OCI-LY3 (cell line): ENCODE measurements around the gene RNF112.

ENCODE experiments used
- H2AFZ ChIP-seq: fragments of 200-600, 300-600 bp; shearing (Covaris generic); 2 replicates; pipeline ENCODE4 v1.6.0; 2014; ENCODE audit warnings: antibody characterized with exemption, low read depth, low read length
- H3K27ac ChIP-seq: fragments of 200-600, 300-600 bp; sonication (generic); 2 replicates; pipeline ENCODE4 v1.5.1; 2014; ENCODE audit warnings: mild to moderate bottlenecking, low read length, moderate library complexity, mixed read lengths
- H3K27me3 ChIP-seq: fragments of 200-600, 300-600 bp; sonication (generic); 2 replicates; pipeline ENCODE4 v1.6.1; 2014; ENCODE audit warnings: low read depth, low read length, mixed read lengths
- H3K36me3 ChIP-seq: fragments of 200-600, 300-600 bp; sonication (generic); replicated peaks from 2 replicates; pipeline ENCODE3; 2014; ENCODE audit warnings: low read depth, low read length, mixed read lengths
- H3K4me1 ChIP-seq: fragments of 300-600, 200-600 bp; sonication (generic); 2 replicates; pipeline ENCODE4 v1.6.1; 2014; ENCODE audit warnings: low read length, mixed read lengths
- H3K4me2 ChIP-seq: fragments of 200-600, 300-600 bp; sonication (generic); 2 replicates; pipeline ENCODE4 v1.6.1; 2014; ENCODE audit warnings: low read length, mixed read lengths
- H3K4me3 ChIP-seq: fragments of 300-600, 200-600 bp; sonication (generic); 2 replicates; pipeline ENCODE4 v1.5.1; 2014; ENCODE audit warnings: antibody characterized with exemption, mild to moderate bottlenecking, low read length, moderate library complexity
- H3K79me2 ChIP-seq: fragments of 300-600, 200-600 bp; shearing (Covaris generic); 2 replicates; pipeline ENCODE4 v1.6.1; 2014; ENCODE audit warnings: mild to moderate bottlenecking, low read length, mixed read lengths
- H3K9ac ChIP-seq: fragments of 300-600, 200-600 bp; shearing (Covaris generic); 2 replicates; pipeline ENCODE4 v1.6.0; 2014; ENCODE audit warnings: mild to moderate bottlenecking, low read length, moderate library complexity
- H3K9me3 ChIP-seq: fragments of 200-600, 300-600 bp; shearing (Covaris generic); 2 replicates; pipeline ENCODE4 v1.6.1; 2014; ENCODE audit warnings: low read length, mixed read lengths; ENCODE audit not compliant: insufficient read depth
- H4K20me1 ChIP-seq: fragments of 200-600, 300-600 bp; sonication (generic); 2 replicates; pipeline ENCODE4 v1.6.1; 2016; ENCODE audit warnings: low read length, mixed read lengths; ENCODE audit not compliant: insufficient read depth
- CTCF ChIP-seq: fragments of 200-600, 300-600 bp; sonication (generic); IDR thresholded peaks from 2 replicates; pipeline ENCODE4 v1.5.1; 2014; ENCODE audit warnings: antibody characterized with exemption, low read length, low read depth
- EZH2phosphoT487 ChIP-seq: fragments of 200-600 bp; shearing (Covaris generic); IDR thresholded peaks from 2 replicates; pipeline ENCODE4 v1.6.1; 2018; ENCODE audit warnings: antibody characterized with exemption, mixed run types, low read depth

Gene RNF112

GRCh38 chr17:19365833-19366636, 45.0 kb upstream of the RNF112 start:
- Histone ChIP-seq H4K20me1 (no peaks in the 10 kb centered on the region), H3K36me3 (no peaks in the 10 kb centered on the region), H2AFZ (no peak overlapping the region), H3K4me2 (no peak overlapping the region), H3K9me3 (no peaks in the 10 kb centered on the region), H3K9ac (no peak overlapping the region), H3K27ac (no peak overlapping the region), H3K4me3 (no peak overlapping the region), H3K79me2 (no peaks in the 10 kb centered on the region), H3K4me1 (0 out of 2 replicates have a peak, but pooled peaks cover 2% of the 10 kb centered on the region), H3K27me3 (no peaks in the 10 kb centered on the region)
- no peak for TF ChIP-seq EZH2phosphoT487
- TF ChIP-seq CTCF, result no peak

- Histone ChIP-seq H3K79me2 (no peaks in the 10 kb centered on the region), H3K4me3 (no peak overlapping the region), H3K36me3 (no peaks in the 10 kb centered on the region), H4K20me1 (no peaks in the 10 kb centered on the region), H3K27ac (no peak overlapping the region), H3K9ac (no peak overlapping the region), H3K4me2 (no peak overlapping the region), H2AFZ (no peak overlapping the region), H3K9me3 (no peaks in the 10 kb centered on the region), H3K4me1 (0 out of 2 replicates have a peak, but pooled peaks cover 2% of the 10 kb centered on the region), H3K27me3 (no peaks in the 10 kb centered on the region)
- TF ChIP-seq CTCF (no peak), EZH2phosphoT487 (no peak)
These were observed 44.4 kb upstream of the RNF112 start for GRCh38 chr17:19366637-19366972.

- TF ChIP-seq CTCF, result no peak
- TF ChIP-seq EZH2phosphoT487, result no peak
- H3K9ac ChIP-seq, result no peak overlapping the region
- H3K79me2 ChIP-seq, result no peaks in the 10 kb centered on the region
- H3K27ac ChIP-seq, result no peak overlapping the region
- 0 out of 2 replicates have a peak, but pooled peaks cover 2% of the 10 kb centered on the region for H3K4me1 ChIP-seq
- H3K4me2 ChIP-seq, result no peak overlapping the region
- H3K4me3 ChIP-seq, result no peak overlapping the region
- H2AFZ ChIP-seq, result no peak overlapping the region
- no peaks in the 10 kb centered on the region for H3K27me3 ChIP-seq
- no peaks in the 10 kb centered on the region for H4K20me1 ChIP-seq
- H3K9me3 ChIP-seq, result no peaks in the 10 kb centered on the region
- H3K36me3 ChIP-seq, result no peaks in the 10 kb centered on the region
These were observed 42.8 kb upstream of the RNF112 start for GRCh38 chr17:19368229-19368628.

GRCh38 chr17:19369107-19369778, 41.8 kb upstream of the RNF112 start:
- Histone ChIP-seq H3K4me3 (no peak overlapping the region), H3K27me3 (no peaks in the 10 kb centered on the region), H3K9me3 (no peaks in the 10 kb centered on the region), H2AFZ (no peak overlapping the region), H3K36me3 (no peaks in the 10 kb centered on the region), H3K9ac (no peak overlapping the region), H3K4me2 (no peak overlapping the region), H3K79me2 (no peaks in the 10 kb centered on the region), H3K4me1 (0 out of 2 replicates have a peak, but pooled peaks cover 2% of the 10 kb centered on the region), H3K27ac (no peak overlapping the region), H4K20me1 (no peaks in the 10 kb centered on the region)
- no peak for TF ChIP-seq EZH2phosphoT487
- no peak for TF ChIP-seq CTCF
